ENCODE results near the gene DOLK. TPM values are rescaled to one million over a fixed set of nuclear protein-coding genes. Genes with fewer than 3 reads are reported as not detected.
A peak's percentile ranks its signal among the peaks of the same experiment; 100 is the strongest.

The DOLK gene
- total RNA-seq, 2 experiments from 2014 or later = 7.7 to 11.1 TPM

GRCh38 chr9:128910906-128911305 lies 36.5 kb downstream of the DOLK start:
- no peak for DNase-seq
- Mint-ChIP-seq H3K4me1 (peaks cover 34% of the 10 kb centered on the region), H3K9me3 (ENCODE audit: low read depth) (no peaks in the 10 kb centered on the region), H3K4me3 (no peak overlapping the region), H3K27ac (no peak overlapping the region), H3K27me3 (no peaks in the 10 kb centered on the region), H3K36me3 (peaks cover 32% of the 10 kb centered on the region)
- ATAC-seq = no peak
- CTCF ChIA-PET = no interaction called here

GRCh38 chr9:128909859-128910258 lies 37.5 kb downstream of the DOLK start:
- H3K27ac Mint-ChIP-seq = peak overlapping the region; percentile 76
- no peak for ATAC-seq
- no peak for DNase-seq
- H3K4me1 Mint-ChIP-seq = peaks cover 37% of the 10 kb centered on the region
- H3K4me3 Mint-ChIP-seq = no peak overlapping the region
- H3K36me3 Mint-ChIP-seq = peaks cover 32% of the 10 kb centered on the region
- CTCF ChIA-PET = interaction anchor here (1.6 kb wide), 2 partner anchors 19 to 92 kb away, joined by 4 read pairs; partner anchors contain the start of gene ENDOG
- no peaks in the 10 kb centered on the region for H3K27me3 Mint-ChIP-seq
- H3K9me3 Mint-ChIP-seq (ENCODE audit: low read depth) = no peaks in the 10 kb centered on the region

GRCh38 chr9:128908372-128908771 lies 39.0 kb downstream of the DOLK start:
- Mint-ChIP-seq H3K9me3 (ENCODE audit: low read depth) (no peaks in the 10 kb centered on the region), H3K27me3 (no peaks in the 10 kb centered on the region), H3K4me3 (no peak overlapping the region), H3K27ac (no peak overlapping the region), H3K4me1 (peaks cover 47% of the 10 kb centered on the region), H3K36me3 (peaks cover 32% of the 10 kb centered on the region)
- no peak for DNase-seq
- no peak for ATAC-seq
- CTCF ChIA-PET = interaction anchor here (0.9 to 1.6 kb wide), 3 partner anchors 20 to 90 kb away, joined by 3 to 4 read pairs (median 4); partner anchors contain the start of gene ENDOG

DNA sequence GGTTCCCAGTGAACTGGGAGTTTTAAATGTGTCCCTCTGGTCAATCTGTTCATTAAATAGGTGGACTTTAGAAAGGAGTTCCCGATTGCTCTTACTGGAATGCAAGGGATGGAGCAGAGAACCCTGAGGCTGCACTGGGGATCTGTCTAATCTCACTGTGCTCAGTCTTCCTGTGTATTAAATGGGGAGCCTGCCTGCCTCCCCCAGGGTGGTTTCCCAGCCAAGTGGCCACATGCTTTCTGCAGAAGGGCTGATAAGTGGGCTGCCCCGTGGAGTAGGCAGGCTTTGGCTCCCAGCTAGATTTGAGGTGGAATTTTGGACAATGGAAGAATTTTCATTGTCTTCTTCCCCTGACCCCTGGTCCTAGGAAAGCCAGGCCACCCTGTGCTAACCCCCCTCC lies 40.7 kb downstream of the DOLK start:
- H3K27ac Mint-ChIP-seq = peak overlapping the region; percentile 19
- H3K4me1 Mint-ChIP-seq = peaks cover 47% of the 10 kb centered on the region
- DNase-seq = no peak
- no peaks in the 10 kb centered on the region for H3K27me3 Mint-ChIP-seq
- H3K9me3 Mint-ChIP-seq (ENCODE audit: low read depth) = no peaks in the 10 kb centered on the region
- ATAC-seq = no peak
- CTCF ChIA-PET = interaction anchor here (0.6 kb wide), 1 partner anchor 38 kb away, joined by 3 read pairs; no protein-coding TSS in a partner anchor
- peaks cover 26% of the 10 kb centered on the region for H3K36me3 Mint-ChIP-seq
- H3K4me3 Mint-ChIP-seq = no peak overlapping the region

DNA sequence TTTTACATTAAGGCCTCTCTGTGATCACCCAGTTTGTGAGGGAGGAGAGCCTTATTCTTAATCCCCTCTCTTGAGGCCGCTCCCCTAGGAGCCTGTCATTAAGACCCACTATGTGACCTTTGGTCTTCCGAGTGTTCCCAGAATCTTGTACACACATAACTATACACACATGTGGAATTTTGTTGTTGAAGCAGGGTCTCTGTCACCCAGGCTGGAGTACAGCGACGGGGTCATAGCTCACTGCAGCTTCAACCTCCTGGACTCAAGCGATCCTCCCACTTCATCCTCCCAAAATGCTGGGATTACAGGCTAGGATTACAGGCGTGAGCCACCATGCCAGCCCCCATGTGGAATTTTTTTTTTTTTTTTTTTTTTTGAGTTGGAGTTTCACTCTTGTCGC lies 41.4 kb downstream of the DOLK start:
- peaks cover 26% of the 10 kb centered on the region for H3K36me3 Mint-ChIP-seq
- H3K27me3 Mint-ChIP-seq = no peaks in the 10 kb centered on the region
- no peak for DNase-seq
- H3K27ac Mint-ChIP-seq = peak overlapping the region; percentile 7
- H3K4me1 Mint-ChIP-seq = peaks cover 52% of the 10 kb centered on the region
- CTCF ChIA-PET = interaction anchor here (0.6 to 1.1 kb wide), 2 partner anchors 22 to 37 kb away, joined by 3 read pairs; no protein-coding TSS in a partner anchor
- H3K4me3 Mint-ChIP-seq = no peak overlapping the region
- ATAC-seq = no peak
- H3K9me3 Mint-ChIP-seq (ENCODE audit: low read depth) = no peaks in the 10 kb centered on the region

GRCh38 chr9:128903871-128904620 lies 43.4 kb downstream of the DOLK start:
- H3K27ac Mint-ChIP-seq = peak overlapping the region; percentile 66
- no peak overlapping the region for H3K4me3 Mint-ChIP-seq
- H3K36me3 Mint-ChIP-seq = peaks cover 22% of the 10 kb centered on the region
- no peaks in the 10 kb centered on the region for H3K27me3 Mint-ChIP-seq
- DNase-seq (no peak), ATAC-seq (no peak)
- H3K4me1 Mint-ChIP-seq = peaks cover 62% of the 10 kb centered on the region
- CTCF ChIA-PET = interaction anchor here (0.7 kb wide), 1 partner anchor 300 kb away, joined by 3 read pairs; no protein-coding TSS in a partner anchor
- no peaks in the 10 kb centered on the region for H3K9me3 Mint-ChIP-seq (ENCODE audit: low read depth)

GRCh38 chr9:128903079-128903461 lies 44.3 kb downstream of the DOLK start:
- peaks cover 18% of the 10 kb centered on the region for H3K36me3 Mint-ChIP-seq
- ATAC-seq (no peak), DNase-seq (no peak)
- H3K27me3 Mint-ChIP-seq = no peaks in the 10 kb centered on the region
- CTCF ChIA-PET = interaction anchor here (0.7 to 1.5 kb wide), 5 partner anchors 9 to 85 kb away, joined by 3 to 5 read pairs (median 4); partner anchors contain the start of genes ENDOG, KYAT1 and LRRC8A
- H3K27ac Mint-ChIP-seq = peak overlapping the region; percentile 97
- peak overlapping the region; percentile 30 for H3K4me3 Mint-ChIP-seq
- peaks cover 66% of the 10 kb centered on the region for H3K4me1 Mint-ChIP-seq
- H3K9me3 Mint-ChIP-seq (ENCODE audit: low read depth) = no peaks in the 10 kb centered on the region

DNA sequence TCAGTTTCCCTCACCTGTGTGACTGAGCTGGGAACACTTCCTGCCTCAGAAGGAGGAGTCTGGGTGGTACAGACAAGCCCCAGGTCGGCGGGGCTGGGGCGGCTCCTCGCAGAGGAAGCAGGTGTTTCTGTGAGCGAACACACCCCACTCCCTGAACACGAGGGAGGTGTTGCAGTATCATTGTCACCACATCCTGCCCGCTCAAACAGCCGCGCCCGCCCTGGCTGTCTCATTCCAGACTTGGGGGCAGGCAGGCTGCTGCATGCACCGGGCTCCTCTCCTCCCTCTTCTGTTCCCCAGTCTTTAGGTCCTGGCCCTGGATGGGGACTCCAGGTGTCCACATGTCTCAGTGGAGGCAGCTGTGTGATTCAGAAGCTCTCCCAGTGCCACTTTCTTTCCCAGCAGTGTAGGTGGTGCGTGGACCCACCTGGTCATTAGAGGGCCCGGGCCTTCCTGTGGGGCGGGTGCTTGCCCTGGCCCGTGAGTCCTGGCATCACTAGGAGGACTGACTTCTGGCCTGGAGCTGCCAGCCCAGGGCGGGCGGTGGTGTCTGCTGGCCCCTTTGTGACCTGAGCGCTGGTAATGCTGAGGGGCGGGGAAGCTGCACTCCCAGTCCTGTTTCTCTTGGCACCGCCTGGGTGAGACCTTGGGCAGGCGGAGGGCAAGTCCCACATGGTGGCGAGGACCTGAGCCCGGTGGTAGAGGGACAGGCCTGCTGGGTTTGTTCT lies 44.9 kb downstream of the DOLK start:
- ATAC-seq = peak; percentile 92
- Mint-ChIP-seq H3K4me1 (peaks cover 69% of the 10 kb centered on the region), H3K4me3 (peak overlapping the region; percentile 30)

GRCh38 chr9:128901822-128902221 lies 45.6 kb downstream of the DOLK start:
- DNase-seq (peak; percentile 45), ATAC-seq (peak; percentile 25)
- CTCF ChIA-PET = interaction anchor here (0.6 to 2.2 kb wide), 7 partner anchors 14 to 42 kb away, joined by 3 to 7 read pairs (median 3); partner anchors contain the start of genes KYAT1 and LRRC8A
- Mint-ChIP-seq H3K27ac (peak overlapping the region; percentile 97), H3K9me3 (ENCODE audit: low read depth) (no peaks in the 10 kb centered on the region), H3K36me3 (peaks cover 14% of the 10 kb centered on the region), H3K27me3 (no peaks in the 10 kb centered on the region), H3K4me3 (peak overlapping the region; percentile 30), H3K4me1 (peaks cover 72% of the 10 kb centered on the region)

More for the DNA sequence above, 44.9 kb downstream of the DOLK start:
- peak; percentile 96 for DNase-seq
- peaks cover 16% of the 10 kb centered on the region for H3K36me3 Mint-ChIP-seq
- no peaks in the 10 kb centered on the region for H3K9me3 Mint-ChIP-seq (ENCODE audit: low read depth)
- H3K27ac Mint-ChIP-seq = peak overlapping the region; percentile 97
- H3K27me3 Mint-ChIP-seq = no peaks in the 10 kb centered on the region
- CTCF ChIA-PET = interaction anchor here (0.6 to 2.2 kb wide), 10 partner anchors 8 to 84 kb away, joined by 3 to 7 read pairs (median 3); partner anchors contain the start of genes ENDOG, KYAT1 and LRRC8A

GRCh38 chr9:128901379-128901778 lies 46.0 kb downstream of the DOLK start:
- H3K4me1 Mint-ChIP-seq = peaks cover 72% of the 10 kb centered on the region
- DNase-seq (no peak), ATAC-seq (no peak)
- H3K27ac Mint-ChIP-seq = peak overlapping the region; percentile 97
- no peaks in the 10 kb centered on the region for H3K27me3 Mint-ChIP-seq
- H3K4me3 Mint-ChIP-seq = no peak overlapping the region
- H3K36me3 Mint-ChIP-seq = peaks cover 13% of the 10 kb centered on the region
- CTCF ChIA-PET = interaction anchor here (0.9 to 2.2 kb wide), 3 partner anchors 14 to 27 kb away, joined by 3 to 7 read pairs (median 3); no protein-coding TSS in a partner anchor
- no peaks in the 10 kb centered on the region for H3K9me3 Mint-ChIP-seq (ENCODE audit: low read depth)

GRCh38 chr9:128899566-128900322 lies 47.7 kb downstream of the DOLK start:
- ATAC-seq = peak; percentile 40
- peaks cover 17% of the 10 kb centered on the region for H3K36me3 Mint-ChIP-seq
- peak overlapping the region; percentile 49 for H3K4me3 Mint-ChIP-seq
- H3K9me3 Mint-ChIP-seq (ENCODE audit: low read depth) = no peaks in the 10 kb centered on the region
- H3K27me3 Mint-ChIP-seq = no peaks in the 10 kb centered on the region
- peak; percentile 67 for DNase-seq
- H3K27ac Mint-ChIP-seq = peak overlapping the region; percentile 97
- CTCF ChIA-PET = interaction anchor here (0.7 to 2.2 kb wide), 6 partner anchors 15 to 36 kb away, joined by 3 to 7 read pairs (median 4); partner anchors contain the start of gene KYAT1
- peaks cover 85% of the 10 kb centered on the region for H3K4me1 Mint-ChIP-seq

GRCh38 chr9:128898845-128899565 lies 48.4 kb downstream of the DOLK start:
- Mint-ChIP-seq H3K9me3 (ENCODE audit: low read depth) (no peaks in the 10 kb centered on the region), H3K36me3 (peaks cover 19% of the 10 kb centered on the region)
- no peak for DNase-seq

More at GRCh38 chr9:128898845-128899565, 48.4 kb downstream of the DOLK start:
- H3K27ac Mint-ChIP-seq = peak overlapping the region; percentile 97
- H3K27me3 Mint-ChIP-seq = no peaks in the 10 kb centered on the region
- no peak for ATAC-seq
- H3K4me3 Mint-ChIP-seq = peak overlapping the region; percentile 49
- H3K4me1 Mint-ChIP-seq = peaks cover 86% of the 10 kb centered on the region
- CTCF ChIA-PET = interaction anchor here (1.0 to 1.5 kb wide), 4 partner anchors 14 to 81 kb away, joined by 3 to 5 read pairs (median 4); partner anchors contain the start of gene ENDOG
